NCI-H2081 treated with DMSO at 0.1 percent for 48 hours (cell line): ENCODE measurements around the gene TBC1D8B.

Source experiments
- DNase-seq: peaks from one replicate; lab custom pipeline; 2025; lab: John Stamatoyannopoulos, UW

TBC1D8B gene

GRCh38 chrX:106898462-106898861 lies 96.0 kb downstream of the TBC1D8B start:
- DNase-seq, result no peak

GRCh38 chrX:106899276-106899675 lies 96.8 kb downstream of the TBC1D8B start:
- no peak for DNase-seq

GRCh38 chrX:106899841-106900240 lies 97.4 kb downstream of the TBC1D8B start:
- DNase-seq, result no peak

- DNase-seq, result no peak
Measured at GRCh38 chrX:106901341-106901740, 98.9 kb downstream of the TBC1D8B start.

- DNase-seq, result no peak
Measured at GRCh38 chrX:106901781-106902219, 99.3 kb downstream of the TBC1D8B start.

GRCh38 chrX:106902684-106903083 lies 100.2 kb downstream of the TBC1D8B start:
- no peak for DNase-seq

GRCh38 chrX:106903291-106903824 lies 100.9 kb downstream of the TBC1D8B start, which contains the start of gene RIPPLY1:
TSS of gene RIPPLY1 (minus strand) at chrX:106903341. CDS start at chrX:106903287, 54 bp downstream.
- DNase-seq, result no peak

- no peak for DNase-seq
Measured at GRCh38 chrX:106903856-106904528, 101.5 kb downstream of the TBC1D8B start.

- no peak for DNase-seq
Measured at GRCh38 chrX:106905064-106905708, 102.7 kb downstream of the TBC1D8B start.

GRCh38 chrX:106906361-106906760 lies 103.9 kb downstream of the TBC1D8B start:
- DNase-seq, result no peak

GRCh38 chrX:106912864-106913263 lies 110.4 kb downstream of the TBC1D8B start:
- no peak for DNase-seq

- no peak for DNase-seq
Measured at GRCh38 chrX:106917830-106918500, 115.5 kb downstream of the TBC1D8B start.

GRCh38 chrX:106919932-106920452 lies 117.5 kb downstream of the TBC1D8B start, which contains the start of gene CLDN2:
TSS of gene CLDN2 (plus strand) at chrX:106920402. CDS start at chrX:106928229, 7,827 bp downstream.
- no peak for DNase-seq

- no peak for DNase-seq
Measured at GRCh38 chrX:106921637-106922036, 119.2 kb downstream of the TBC1D8B start.
